MCF 10A (cell line): ENCODE data around the gene OR10K2. TPM values are rescaled to one million over a fixed set of nuclear protein-coding genes. Genes with fewer than 3 reads are reported as not detected.

ENCODE experiments used
- BruUV-seq: library from RNA; stranded (reverse); fragments of 400-500 nt; replicated peaks from 2 replicates; lab custom pipeline; 2021; lab: Mats Ljungman, UMichigan
- CTCF ChIA-PET: fragments of 300-600 bp; sonication (Branson Sonifier 250); formaldehyde crosslinking; extraction: SDS; loops from one replicate; lab custom pipeline; 2021; ENCODE audit warnings: antibody characterized with exemption, inconsistent platforms; lab: Yijun Ruan, JAX
- POLR2A ChIA-PET: fragments of 300-600, 350-650 bp; sonication (Branson Sonifier 250); formaldehyde crosslinking; extraction: SDS; loops from one replicate; lab custom pipeline; 2020; ENCODE audit warnings: antibody characterized with exemption, inconsistent platforms; lab: Yijun Ruan, JAX
- DNase-seq: peaks from one replicate; pipeline ENCODE4 v3.0.0-alpha.2; 2018; ENCODE audit not compliant: unreplicated experiment
- H3K27ac Mint-ChIP-seq: one replicate; pipeline ENCODE4 v1.8.0; 2022; ENCODE audit warnings: mild to moderate bottlenecking, low read depth, mixed read lengths; ENCODE audit not compliant: unreplicated experiment
- H3K27me3 Mint-ChIP-seq: one replicate; pipeline ENCODE4 v1.8.0; 2022; ENCODE audit warnings: mixed read lengths; ENCODE audit not compliant: insufficient read depth, unreplicated experiment
- H3K36me3 Mint-ChIP-seq: one replicate; pipeline ENCODE4 v1.8.0; 2022; ENCODE audit warnings: mild to moderate bottlenecking, moderate library complexity, mixed read lengths; ENCODE audit not compliant: insufficient read depth, unreplicated experiment
- H3K4me1 Mint-ChIP-seq: one replicate; pipeline ENCODE4 v1.8.0; 2022; ENCODE audit warnings: mixed read lengths; ENCODE audit not compliant: insufficient read depth, unreplicated experiment
- H3K4me3 Mint-ChIP-seq: one replicate; pipeline ENCODE4 v1.8.0; 2022; ENCODE audit warnings: mild to moderate bottlenecking, moderate library complexity, mixed read lengths; ENCODE audit not compliant: unreplicated experiment
- H3K9me3 Mint-ChIP-seq: one replicate; pipeline ENCODE4 v1.8.0; 2022; ENCODE audit warnings: mixed read lengths; ENCODE audit not compliant: unreplicated experiment
- CTCF ChIP-seq: fragments of 200-600 bp; IDR thresholded peaks from one replicate; pipeline ENCODE4 v1.8.0; 2022; ENCODE audit warnings: antibody characterized with exemption, mild to moderate bottlenecking; ENCODE audit not compliant: unreplicated experiment
- intact Hi-C: fragments of 100-400 bp; cut with micrococcal nuclease; formaldehyde crosslinking; loops from 2 replicates; pipeline ENCODE4 v1.14.1; 2022
- total RNA-seq: library from RNA; stranded (reverse); gene quantifications from 2 replicates; pipeline ENCODE4 v1.2.3, GENCODE V29; 2022

The OR10K2 gene
- total RNA-seq, 1 experiment from 2014 or later = not detected

GRCh38 chr1:158407092-158407491 is 18.9 kb downstream of the OR10K2 start:
- ChIA-PET CTCF (interaction anchor here (0.6 kb wide), 2 partner anchors 158 to 644 kb away, joined by 3 read pairs; no protein-coding TSS in a partner anchor), POLR2A (no interaction called here)
- no peak for TF ChIP-seq CTCF
- BruUV-seq = no TSS peak
- Mint-ChIP-seq H3K9me3 (no peaks in the 10 kb centered on the region), H3K4me3 (no peak overlapping the region), H3K27ac (no peak overlapping the region), H3K27me3 (peaks cover 87% of the 10 kb centered on the region), H3K36me3 (no peaks in the 10 kb centered on the region), H3K4me1 (no peaks in the 10 kb centered on the region)
- intact Hi-C loops = no loop called here
- no peak for DNase-seq

- ChIA-PET POLR2A (no interaction called here), CTCF (interaction anchor here (0.6 kb wide), 3 partner anchors 51 to 463 kb away, joined by 3 to 6 read pairs (median 3); no protein-coding TSS in a partner anchor)
- H3K9me3 Mint-ChIP-seq = no peaks in the 10 kb centered on the region
- H3K4me1 Mint-ChIP-seq = no peaks in the 10 kb centered on the region
- no TSS peak for BruUV-seq
- no peak for DNase-seq
- intact Hi-C loops = no loop called here
- no peak overlapping the region for H3K4me3 Mint-ChIP-seq
- H3K36me3 Mint-ChIP-seq = no peaks in the 10 kb centered on the region
- TF ChIP-seq CTCF = no peak
- no peak overlapping the region for H3K27ac Mint-ChIP-seq
- H3K27me3 Mint-ChIP-seq = peaks cover 94% of the 10 kb centered on the region
These were observed 25.2 kb downstream of the OR10K2 start for GRCh38 chr1:158400871-158401270.

- Mint-ChIP-seq H3K4me1 (no peaks in the 10 kb centered on the region), H3K27me3 (peaks cover 84% of the 10 kb centered on the region), H3K4me3 (no peak within 1 kb of the TSS), H3K9me3 (no peaks in the 10 kb centered on the region), H3K36me3 (no peaks in the 10 kb centered on the region), H3K27ac (no peak within 1 kb of the TSS)
- CTCF ChIA-PET = interaction anchor here (0.6 to 0.7 kb wide), 2 partner anchors 159 to 330 kb away, joined by 3 read pairs; no protein-coding TSS in a partner anchor
- intact Hi-C loops = no loop called here
- TF ChIP-seq CTCF = no peak
- BruUV-seq = no TSS peak
- no peak for DNase-seq
- POLR2A ChIA-PET = no interaction called here
These were observed 27.1 kb downstream of the OR10K2 start, which contains the start of gene OR10T2 for GRCh38 chr1:158398818-158399514. TSS of gene OR10T2 (minus strand) at chr1:158399466. CDS start at chr1:158399466, 0 bp downstream.

- Mint-ChIP-seq H3K27me3 (peaks cover 71% of the 10 kb centered on the region), H3K27ac (no peak overlapping the region), H3K4me1 (no peaks in the 10 kb centered on the region), H3K4me3 (no peak overlapping the region), H3K36me3 (no peaks in the 10 kb centered on the region), H3K9me3 (no peaks in the 10 kb centered on the region)
- CTCF ChIA-PET = no interaction called here
- POLR2A ChIA-PET = no interaction called here
- TF ChIP-seq CTCF = no peak
- intact Hi-C loops = no loop called here
- BruUV-seq = no TSS peak
- DNase-seq = no peak
These were observed 29.4 kb downstream of the OR10K2 start for GRCh38 chr1:158396646-158397045.
